Neural cell (in vitro differentiated cells): Measurements from ENCODE around the gene PGAP2. TPM values are rescaled to one million over a fixed set of nuclear protein-coding genes. Genes with fewer than 3 reads are reported as not detected.

ENCODE experiments used
- H2AFZ ChIP-seq: fragments of 200-600, 300-800 bp; sonication (generic), shearing (Covaris generic); 2 replicates; pipeline ENCODE4 v1.6.0; 2014; ENCODE audit warnings: low read depth, mild to moderate bottlenecking, antibody characterized with exemption, low read length, moderate library complexity
- H3F3A ChIP-seq: fragments of 200-600 bp; shearing (Covaris generic); 2 replicates; pipeline ENCODE4 v1.6.1; 2016; ENCODE audit warnings: mild to moderate bottlenecking, moderate library complexity, mixed read lengths, antibody characterized with exemption, low read length; ENCODE audit not compliant: insufficient read depth, poor library complexity, severe bottlenecking
- H3K27ac ChIP-seq: fragments of 200-600, 300-800 bp; sonication (generic), shearing (Covaris generic); 2 replicates; pipeline ENCODE4 v1.5.1; 2014; ENCODE audit warnings: mild to moderate bottlenecking, low read length, moderate library complexity
- H3K27me3 ChIP-seq: fragments of 300-800, 200-600 bp; sonication (generic), shearing (Covaris generic); 2 replicates; pipeline ENCODE4 v1.6.0; 2014; ENCODE audit warnings: mild to moderate bottlenecking, low read depth, low read length, moderate library complexity; ENCODE audit not compliant: insufficient read depth
- H3K36me3 ChIP-seq: fragments of 300-800, 200-600 bp; sonication (generic), shearing (Covaris generic); 2 replicates; pipeline ENCODE4 v1.5.1; 2014; ENCODE audit warnings: mild to moderate bottlenecking, antibody characterized with exemption, low read length, moderate library complexity; ENCODE audit not compliant: insufficient read depth
- H3K4me2 ChIP-seq: fragments of 300-800, 200-600 bp; sonication (generic), shearing (Covaris generic); 2 replicates; pipeline ENCODE4 v1.6.0; 2014; ENCODE audit warnings: mild to moderate bottlenecking, low read length
- H3K4me3 ChIP-seq: fragments of 300-800, 200-600 bp; sonication (generic), shearing (Covaris generic); 2 replicates; pipeline ENCODE4 v1.5.1; 2014; ENCODE audit warnings: mild to moderate bottlenecking, low read length, moderate library complexity
- H3K79me2 ChIP-seq: fragments of 200-600 bp; shearing (Covaris generic); replicated peaks from 2 replicates; pipeline ENCODE4 v1.6.0; 2014; ENCODE audit warnings: mild to moderate bottlenecking, low read length, moderate library complexity; ENCODE audit not compliant: insufficient read depth
- H3K9ac ChIP-seq: fragments of 300-800, 200-600 bp; sonication (generic), shearing (Covaris generic); 2 replicates; pipeline ENCODE4 v1.6.1; 2016; ENCODE audit warnings: mild to moderate bottlenecking, low read length, mixed read lengths
- H3K9me2 ChIP-seq: fragments of 200-600 bp; shearing (Covaris generic); 2 replicates; pipeline ENCODE4 v1.6.1; 2016; ENCODE audit warnings: mild to moderate bottlenecking, low read length, mixed read lengths; ENCODE audit not compliant: insufficient read depth
- H3K9me3 ChIP-seq: fragments of 200-600, 300-800 bp; sonication (generic), shearing (Covaris generic); 2 replicates; pipeline ENCODE4 v1.6.1; 2016; ENCODE audit warnings: mild to moderate bottlenecking, mixed run types, low read length, moderate library complexity, mixed read lengths
- H4K20me1 ChIP-seq: fragments of 200-600 bp; shearing (Covaris generic); 2 replicates; pipeline ENCODE4 v1.6.1; 2016; ENCODE audit warnings: mild to moderate bottlenecking, mixed run types; ENCODE audit not compliant: insufficient read depth
- CTCF ChIP-seq: fragments of 450-650 bp; IDR thresholded peaks from 2 replicates; pipeline ENCODE4 v1.5.1; 2014; ENCODE audit warnings: antibody characterized with exemption, mild to moderate bottlenecking, moderate library complexity; ENCODE audit not compliant: poor library complexity, severe bottlenecking
- EP300 ChIP-seq: fragments of 450-650 bp; conservative IDR thresholded peaks from 2 replicates; pipeline ENCODE4 v1.6.1; 2014; ENCODE audit warnings: antibody characterized with exemption, mild to moderate bottlenecking, moderate library complexity; ENCODE audit not compliant: poor library complexity, severe bottlenecking
- EZH2 ChIP-seq: fragments of 200-600, 300-800 bp; shearing (Covaris generic), sonication (generic); IDR thresholded peaks from 2 replicates; pipeline ENCODE4 v1.6.1; 2014; ENCODE audit warnings: antibody characterized with exemption, low read length, borderline replicate concordance, mild to moderate bottlenecking; ENCODE audit not compliant: insufficient read depth, poor library complexity, severe bottlenecking
- MXI1 ChIP-seq: fragments of 450-650 bp; conservative IDR thresholded peaks from 2 replicates; pipeline ENCODE4 v1.6.1; 2014; ENCODE audit warnings: antibody characterized with exemption, mild to moderate bottlenecking; ENCODE audit not compliant: poor library complexity, severe bottlenecking
- POLR2AphosphoS5 ChIP-seq: IDR thresholded peaks from 2 replicates; pipeline ENCODE4 v1.6.1; 2012
- RAD21 ChIP-seq: fragments of 450-650 bp; conservative IDR thresholded peaks from 2 replicates; pipeline ENCODE4 v1.6.1; 2014; ENCODE audit warnings: antibody characterized with exemption, mild to moderate bottlenecking, moderate library complexity
- REST ChIP-seq: IDR thresholded peaks from 2 replicates; pipeline ENCODE4 v1.6.1; 2012; ENCODE audit warnings: borderline replicate concordance
- SMC3 ChIP-seq: fragments of 450-650 bp; conservative IDR thresholded peaks from 2 replicates; pipeline ENCODE4 v1.6.1; 2014; ENCODE audit warnings: antibody characterized with exemption, mild to moderate bottlenecking, moderate library complexity; ENCODE audit not compliant: poor library complexity
- TAF1 ChIP-seq: IDR thresholded peaks from 2 replicates; pipeline ENCODE4 v1.6.1; 2012; ENCODE audit warnings: low read depth
- polyA plus RNA-seq: library from polyadenylated mRNA; depleted of rRNA; stranded (reverse); fragments of >200 nt; gene quantifications from 2 replicates; pipeline ENCODE4 v1.2.3, GENCODE V29; 2014

Gene PGAP2
- polyA plus RNA-seq, 1 donor from 2014 or later = 30.1 TPM

- H2AFZ ChIP-seq = no peak overlapping the region
- H3K79me2 ChIP-seq = peaks cover 4% of the 10 kb centered on the region
- H3K27ac ChIP-seq = no peak overlapping the region
- H3K9ac ChIP-seq = no peak overlapping the region
- no peaks in the 10 kb centered on the region for H4K20me1 ChIP-seq
- no peaks in the 10 kb centered on the region for H3K9me2 ChIP-seq
- no peak overlapping the region for H3K4me3 ChIP-seq
- H3F3A ChIP-seq = no peaks in the 10 kb centered on the region
- no peaks in the 10 kb centered on the region for H3K36me3 ChIP-seq
- H3K4me2 ChIP-seq = no peak overlapping the region
- H3K9me3 ChIP-seq = no peaks in the 10 kb centered on the region
- H3K27me3 ChIP-seq = no peaks in the 10 kb centered on the region
- TF ChIP-seq EZH2 (no peak), POLR2AphosphoS5 (no peak), RAD21 (no peak), CTCF (no peak), REST (no peak), MXI1 (no peak), SMC3 (no peak), TAF1 (no peak), EP300 (no peak)
Observed at GRCh38 chr11:3853545-3853842, 45.1 kb downstream of the PGAP2 start.

GRCh38 chr11:3853899-3854659 is 45.7 kb downstream of the PGAP2 start:
- H2AFZ ChIP-seq = no peak overlapping the region
- no peaks in the 10 kb centered on the region for H3K36me3 ChIP-seq
- H3K27me3 ChIP-seq = no peaks in the 10 kb centered on the region
- H3K27ac ChIP-seq = no peak overlapping the region
- no peak overlapping the region for H3K4me2 ChIP-seq
- no peaks in the 10 kb centered on the region for H4K20me1 ChIP-seq
- no peaks in the 10 kb centered on the region for H3K9me2 ChIP-seq
- peak overlapping the region; percentile 91 for H3K4me3 ChIP-seq
- H3F3A ChIP-seq = no peaks in the 10 kb centered on the region
- H3K79me2 ChIP-seq = peaks cover 4% of the 10 kb centered on the region
- H3K9ac ChIP-seq = no peak overlapping the region
- TF ChIP-seq CTCF (no peak), EP300 (no peak), RAD21 (no peak), SMC3 (no peak), POLR2AphosphoS5 (no peak), TAF1 (no peak), MXI1 (no peak), REST (no peak)
- no peaks in the 10 kb centered on the region for H3K9me3 ChIP-seq
